Adipose tissue (tissue), 3 donors: ENCODE results near the gene AIRE. TPM values are rescaled to one million over a fixed set of nuclear protein-coding genes. Genes with fewer than 3 reads are reported as not detected.
"Not testable (repeated sequence)": the region's sequence is repeated elsewhere in the genome, so short reads cannot be mapped to it uniquely, and the experiment has no call there.

Source experiments
- H3K27ac ChIP-seq: one replicate; pipeline ENCODE4 v1.5.1; 2013; ENCODE audit warnings: low read depth, low read length
- WGBS, 3 donors: extraction: QIAGEN DNeasy Blood & Tissue Kit; methylation state at CpG; one replicate each; pipeline ENCODE4 v1.1.7; 2013; 5-methylcytosine and 5-hydroxymethylcytosine counted together
- polyA plus RNA-seq, 3 donors: library from polyadenylated mRNA; stranded (reverse); fragments of 200-250 nt; gene quantifications; one replicate each; pipeline ENCODE4 v1.2.3, GENCODE V29; 2013
- donor health status: healthy with polysubstance abuse.
- donor health status: Bipolar disorder and iron deficiency.
- donor health status: healthy.

AIRE gene
- polyA plus RNA-seq, 3 donors: 0.03 to 0.15 TPM; not detected in 1

DNA sequence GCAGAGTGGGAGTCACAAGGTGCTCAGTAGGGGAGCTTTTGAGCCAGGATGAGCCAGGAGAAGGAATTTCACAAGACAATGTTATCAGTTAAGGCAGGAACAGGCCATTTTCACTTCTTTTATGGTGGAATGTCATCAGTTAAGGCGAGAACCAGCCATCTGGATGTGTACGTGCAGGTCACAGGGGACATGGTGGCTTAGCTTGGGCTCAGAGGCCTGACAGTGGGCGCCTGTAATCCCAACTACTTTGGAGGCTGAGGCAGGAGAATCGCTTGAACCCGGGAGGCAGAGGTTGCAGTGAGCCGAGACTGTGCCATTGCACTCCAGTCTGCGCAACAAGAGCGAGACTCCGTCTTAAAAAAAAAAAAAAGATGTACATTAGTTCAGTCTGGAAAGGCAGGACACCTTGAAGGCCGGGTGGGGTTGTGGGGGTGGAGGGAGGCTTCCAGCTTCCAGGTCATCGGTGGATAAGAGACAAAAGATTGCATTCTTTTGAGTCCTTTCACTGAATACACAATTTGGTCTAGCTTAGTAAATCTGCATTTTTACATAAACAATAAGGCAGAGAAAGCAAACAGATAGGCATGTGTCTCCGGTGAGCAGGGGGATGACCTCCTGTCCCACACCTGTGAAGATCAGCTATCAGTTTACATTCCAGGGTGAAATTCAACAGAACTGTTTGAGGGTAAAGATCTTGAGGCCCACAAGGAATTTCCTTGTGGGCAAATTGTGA, 56.2 kb downstream of the AIRE start:
- not testable (repeated sequence) for H3K27ac ChIP-seq
- 52 to 82% (median 80%) methylated on average over 12 of the region's 12 CpGs for whole genome bisulfite sequencing, 3 donors

DNA sequence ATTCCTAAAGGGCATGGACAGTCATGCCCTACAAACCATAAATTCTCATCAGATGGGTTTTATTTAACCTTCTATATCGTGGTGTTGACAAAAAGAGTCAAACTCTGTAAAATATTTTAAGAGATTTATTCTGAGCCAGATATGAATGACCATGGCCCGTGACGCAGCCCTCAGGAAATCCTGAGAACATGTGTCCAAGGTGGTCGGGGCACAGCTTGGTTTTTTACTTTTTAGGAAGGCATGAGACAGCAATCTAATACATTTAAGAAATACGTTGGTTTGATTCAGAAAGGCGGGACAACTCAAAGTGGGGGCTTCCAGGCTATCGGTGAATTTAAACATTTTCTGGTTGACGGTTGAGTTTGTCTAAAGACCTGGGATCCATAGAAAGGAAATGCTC, 57.3 kb downstream of the AIRE start:
- not testable (repeated sequence) for H3K27ac ChIP-seq
- 72 to 76% (median 73%) methylated on average over 8 of the region's 8 CpGs for WGBS, 3 donors

- WGBS, 3 donors: 69 to 91% (median 76%) methylated on average over 17 of the region's 17 CpGs
- no peak overlapping the region for H3K27ac ChIP-seq
Measured at GRCh38 chr21:44344541-44345183, 59.0 kb downstream of the AIRE start.

DNA sequence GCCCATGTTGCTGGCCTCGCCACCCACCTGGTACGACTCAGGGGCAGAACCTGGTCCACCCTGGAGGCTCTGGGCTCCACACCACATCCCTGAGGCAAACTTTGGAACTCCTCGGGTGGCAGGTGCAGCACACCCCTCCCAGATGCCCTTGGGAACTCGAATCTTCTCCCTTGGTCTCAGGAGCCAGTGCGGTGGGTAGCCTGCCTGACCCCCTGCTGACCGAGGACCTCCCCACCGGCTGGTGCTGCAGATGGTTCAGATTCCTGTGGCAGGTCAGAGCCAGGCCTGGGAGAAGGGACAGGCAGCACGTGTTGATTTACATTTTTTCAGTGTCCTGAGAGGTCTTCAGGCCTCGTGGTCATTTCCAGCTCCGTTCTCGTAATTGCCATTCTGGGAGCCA, 59.8 kb downstream of the AIRE start:
- H3K27ac ChIP-seq: no peak overlapping the region
- 50 to 71% (median 65%) methylated on average over 11 of the region's 11 CpGs for WGBS, 3 donors

GRCh38 chr21:44347911-44348451, 62.3 kb downstream of the AIRE start:
- 45 to 56% (median 53%) methylated on average over 22 of the region's 22 CpGs for WGBS, 3 donors
- H3K27ac ChIP-seq: no peak overlapping the region

Other genes with a start within 250 kb of the AIRE start
- 1 to 10 TPM; 5.0 to 5.4 (median 5.2) TPM for gene PWP2, start 178.5 kb upstream of the AIRE start, polyA plus RNA-seq
- gene GATD3, start 152.2 kb upstream of the AIRE start, polyA plus RNA-seq: 10 to 100 TPM in 1 of 3 donors, 1 to 10 TPM in 2; 8.0 to 32.7 (median 8.9) TPM
- gene ICOSLG, start 44.9 kb upstream of the AIRE start, polyA plus RNA-seq: 1 to 10 TPM in 2 of 3 donors, under 1 TPM in 1; 0.56 to 2.4 (median 1.1) TPM
- gene DNMT3L, start 24.0 kb upstream of the AIRE start, polyA plus RNA-seq: not detected
- gene PFKL, start 14.2 kb downstream of the AIRE start, polyA plus RNA-seq: 100 to 1,000 TPM in 1 of 3 donors, 10 to 100 TPM in 2; 50.2 to 134 (median 87.7) TPM
- 10 to 100 TPM; 27.4 to 40.0 (median 30.3) TPM for gene CFAP410, start 53.5 kb downstream of the AIRE start, polyA plus RNA-seq
- gene TRPM2, start 67.7 kb downstream of the AIRE start, polyA plus RNA-seq: 1 to 10 TPM in 2 of 3 donors, under 1 TPM in 1; 0.72 to 4.2 (median 1.9) TPM
- gene LRRC3, start 169.6 kb downstream of the AIRE start, polyA plus RNA-seq: 1 to 10 TPM in 2 of 3 donors, under 1 TPM in 1; 0.81 to 2.4 (median 2.1) TPM